GM12891 (cell line): ENCODE data around the gene CTNNA2.

Source experiments
- DNase-seq: peaks from one replicate; pipeline ENCODE4 v3.0.0; 2011; ENCODE audit warnings: low spot score; ENCODE audit not compliant: insufficient read length
- FAIRE-seq: peaks from 2 replicates; lab custom pipeline; 2011; peaks lifted over from hg19 to GRCh38; lab: Jason Lieb, UNC
- PAX5 ChIP-seq: IDR thresholded peaks from 2 replicates; pipeline ENCODE4 v1.6.1; 2011; ENCODE audit warnings: low read length, moderate library complexity, mild to moderate bottlenecking; ENCODE audit not compliant: insufficient read depth, severe bottlenecking
- POLR2A ChIP-seq: IDR thresholded peaks from 2 replicates; pipeline ENCODE4 v1.6.1; 2011; ENCODE audit warnings: low read depth, low read length, control low read depth
- POLR2AphosphoS5 ChIP-seq: IDR thresholded peaks from 2 replicates; pipeline ENCODE4 v1.6.1; 2011; ENCODE audit warnings: low read depth, low read length, control low read depth
- POU2F2 ChIP-seq: IDR thresholded peaks from 2 replicates; pipeline ENCODE4 v1.6.1; 2011; ENCODE audit warnings: low read depth, mild to moderate bottlenecking, control low read depth, low read length, moderate library complexity
- SPI1 ChIP-seq: IDR thresholded peaks from 2 replicates; pipeline ENCODE4 v1.6.1; 2011; ENCODE audit warnings: low read depth, low read length, control low read depth
- TAF1 ChIP-seq: IDR thresholded peaks from 2 replicates; pipeline ENCODE4 v1.6.1; 2011; ENCODE audit warnings: low read depth, low read length, control low read depth

The CTNNA2 gene

DNA sequence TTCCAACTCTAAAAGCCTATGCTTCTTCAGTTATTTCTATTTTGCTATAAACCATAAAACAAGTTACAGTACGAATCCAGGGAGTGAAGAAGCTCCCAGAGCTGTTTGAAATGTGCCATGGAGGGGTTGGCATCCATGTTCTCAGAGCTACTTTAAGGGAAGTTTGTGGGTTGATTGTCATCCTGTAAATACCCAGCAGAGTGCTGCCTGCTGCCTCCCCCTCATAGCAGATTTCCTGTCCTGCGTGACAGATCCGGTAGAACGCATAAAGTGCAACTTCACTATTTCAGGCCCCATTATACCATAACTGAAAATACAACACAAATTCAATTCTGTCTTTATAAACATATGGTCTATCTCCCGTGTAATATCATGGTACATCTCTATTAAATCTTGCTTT lies 114.4 kb downstream of the CTNNA2 start:
- DNase-seq (no peak), FAIRE-seq (no peak)
- no peak for TF ChIP-seq PAX5
- TF ChIP-seq TAF1 = no peak
- no peak for TF ChIP-seq POU2F2
- no peak for TF ChIP-seq POLR2A
- TF ChIP-seq SPI1 = no peak
- no peak for TF ChIP-seq POLR2AphosphoS5

DNA sequence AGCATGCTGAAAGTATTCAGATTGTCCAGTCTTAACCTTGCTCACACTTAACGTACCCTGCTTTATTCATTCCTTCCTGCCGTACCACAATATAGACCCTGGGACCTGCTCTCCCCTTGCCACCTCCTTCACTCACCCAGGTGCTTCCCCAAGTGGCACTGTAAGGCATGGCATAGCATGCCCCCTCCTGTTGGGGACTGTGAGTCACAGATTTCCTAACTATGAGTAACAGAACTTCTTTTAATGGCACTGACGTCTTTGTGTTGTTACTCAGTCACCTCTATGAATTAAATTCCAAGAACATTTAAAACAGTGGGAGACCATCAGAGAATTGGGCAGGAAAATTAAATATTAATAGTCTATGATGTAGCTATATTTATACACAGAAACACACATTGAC lies 117.2 kb downstream of the CTNNA2 start:
- FAIRE-seq = no peak
- no peak for DNase-seq
- TF ChIP-seq SPI1 (no peak), POU2F2 (no peak), TAF1 (no peak), POLR2A (no peak), PAX5 (no peak), POLR2AphosphoS5 (no peak)

DNA sequence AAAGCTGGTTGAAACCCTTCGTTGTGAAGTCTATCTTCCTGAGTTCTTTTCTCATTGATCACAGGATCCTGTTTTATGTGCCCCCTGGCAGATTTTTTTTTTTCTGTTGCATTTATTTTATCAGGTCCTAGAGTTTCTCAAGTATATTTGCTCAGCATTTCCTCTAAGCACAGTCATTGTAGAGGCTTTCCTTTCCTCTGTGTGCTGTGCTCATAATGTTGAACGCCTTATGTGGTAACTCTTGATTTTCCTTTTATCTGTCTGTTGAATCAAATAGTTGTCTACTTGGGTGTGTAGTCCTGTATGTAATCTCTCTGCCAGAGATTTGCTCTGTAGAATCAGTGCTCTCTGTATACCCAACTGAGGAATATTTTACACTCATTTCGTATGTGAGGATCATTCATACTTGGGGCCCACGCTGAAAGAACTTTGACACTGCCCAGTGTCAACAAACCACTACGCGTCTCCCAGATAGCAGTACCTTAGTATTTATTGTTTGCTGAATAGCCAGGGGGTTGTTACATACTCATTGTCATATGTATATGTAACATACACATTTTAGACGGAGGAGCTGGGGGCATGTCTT lies 118.2 kb downstream of the CTNNA2 start:
- FAIRE-seq (no peak), DNase-seq (no peak)
- no peak for TF ChIP-seq POLR2AphosphoS5
- TF ChIP-seq TAF1 = no peak
- TF ChIP-seq POU2F2 = no peak
- TF ChIP-seq PAX5 = no peak
- TF ChIP-seq SPI1 = no peak
- no peak for TF ChIP-seq POLR2A

- FAIRE-seq (no peak), DNase-seq (no peak)
- TF ChIP-seq SPI1 (no peak), POLR2A (no peak), POLR2AphosphoS5 (no peak), TAF1 (no peak), POU2F2 (no peak), PAX5 (no peak)
Measured at GRCh38 chr2:79638410-79638809, 125.6 kb downstream of the CTNNA2 start.

- no peak for TF ChIP-seq POU2F2
- TF ChIP-seq POLR2A = no peak
- TF ChIP-seq SPI1 = no peak
- no peak for FAIRE-seq
- DNase-seq = no peak
Measured at GRCh38 chr2:79638954-79639353, 126.1 kb downstream of the CTNNA2 start.

GRCh38 chr2:79640001-79640400 lies 127.2 kb downstream of the CTNNA2 start:
- FAIRE-seq (no peak), DNase-seq (no peak)
- TF ChIP-seq PAX5 (no peak), POLR2AphosphoS5 (no peak), POU2F2 (no peak), POLR2A (no peak), TAF1 (no peak), SPI1 (no peak)

GRCh38 chr2:79649531-79649930 lies 136.7 kb downstream of the CTNNA2 start:
- DNase-seq = no peak
- FAIRE-seq = no peak
- TF ChIP-seq POLR2AphosphoS5 = no peak
- no peak for TF ChIP-seq TAF1
- TF ChIP-seq PAX5 = no peak
- TF ChIP-seq POU2F2 = no peak
- no peak for TF ChIP-seq POLR2A
- TF ChIP-seq SPI1 = no peak

DNA sequence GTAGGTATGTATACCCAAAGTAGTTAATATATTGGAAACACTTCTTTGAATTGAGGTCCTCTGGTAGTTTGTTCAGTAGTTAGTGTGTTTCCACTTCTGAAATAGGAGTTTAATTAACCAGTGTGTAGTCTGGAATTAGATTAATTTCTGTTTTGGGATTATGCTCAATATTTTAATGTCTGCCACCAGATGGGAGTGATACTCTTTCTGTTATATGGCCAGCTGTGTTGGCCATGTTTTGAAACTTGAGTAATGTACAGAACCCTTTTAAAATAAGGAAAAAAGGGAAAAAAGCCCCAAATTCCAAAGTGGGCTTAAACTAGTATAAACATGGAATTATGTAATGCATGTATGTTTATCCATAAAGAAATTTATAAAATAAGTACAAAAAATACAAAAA lies 147.7 kb downstream of the CTNNA2 start:
- FAIRE-seq (no peak), DNase-seq (no peak)
- TF ChIP-seq PAX5 (no peak), POU2F2 (no peak), POLR2AphosphoS5 (no peak), SPI1 (no peak), TAF1 (no peak), POLR2A (no peak)

DNA sequence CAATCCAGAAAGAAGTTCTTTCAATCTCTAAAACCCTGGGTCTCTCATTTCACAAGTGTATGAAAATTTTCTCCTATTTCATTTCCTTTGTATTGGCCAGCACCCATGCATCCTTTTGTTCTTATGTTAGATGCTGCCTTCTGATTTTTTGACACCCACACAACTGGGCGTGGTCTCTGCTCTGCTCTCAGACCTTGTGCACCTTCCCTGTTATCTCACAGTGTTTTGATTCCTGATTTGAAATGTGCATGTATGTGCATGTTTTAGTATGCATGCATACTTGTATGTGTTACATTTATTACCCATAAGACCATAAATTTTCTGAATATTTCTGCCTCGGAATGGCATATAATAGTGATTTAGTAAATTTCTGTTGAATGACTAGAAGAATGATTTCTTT lies 152.2 kb downstream of the CTNNA2 start:
- FAIRE-seq (no peak), DNase-seq (no peak)
- no peak for TF ChIP-seq POU2F2
- TF ChIP-seq TAF1 = no peak

GRCh38 chr2:79666430-79666829 lies 153.6 kb downstream of the CTNNA2 start:
- FAIRE-seq (no peak), DNase-seq (no peak)
- TF ChIP-seq POLR2A (no peak), PAX5 (no peak), SPI1 (no peak), TAF1 (no peak)
